HL-60 (cell line): ENCODE data around the gene OR5J2.
"Not testable (repeated sequence)": the region's sequence is repeated elsewhere in the genome, so short reads cannot be mapped to it uniquely, and the experiment has no call there.

Experiments used
- DNase-seq, 2 experiments: peaks; one replicate each; pipeline ENCODE4 v3.0.0-alpha.2; 2010 to 2020; ENCODE audit warnings: low read depth in 1 of 2, low spot score in 1 of 2
- H3K27ac ChIP-seq: fragments of 250-450 bp; sonication (Bioruptor Pico); replicated peaks from 2 replicates; pipeline ENCODE4 v1.5.1; 2020; ENCODE audit warnings: mild to moderate bottlenecking, moderate library complexity
- H3K27me3 ChIP-seq: fragments of 250-450 bp; sonication (Bioruptor Pico); 2 replicates; pipeline ENCODE4 v1.5.1; 2021; ENCODE audit warnings: mild to moderate bottlenecking, moderate library complexity; ENCODE audit not compliant: insufficient read depth, poor library complexity, severe bottlenecking
- H3K4me3 ChIP-seq: replicated peaks from 2 replicates; pipeline ENCODE4 v1.5.1; 2011; ENCODE audit warnings: mild to moderate bottlenecking, control low read depth, low read length; ENCODE audit not compliant: insufficient read depth
- CTCF ChIP-seq: IDR thresholded peaks from one replicate; pipeline ENCODE4 v1.5.1; 2011; ENCODE audit warnings: low read length, control low read depth, inconsistent platforms; ENCODE audit not compliant: insufficient read depth
- GABPA ChIP-seq: IDR thresholded peaks from 2 replicates; pipeline ENCODE4 v1.6.1; 2012; ENCODE audit warnings: low read depth
- POLR2AphosphoS5 ChIP-seq: IDR thresholded peaks from 2 replicates; pipeline ENCODE4 v1.6.1; 2012; ENCODE audit warnings: low read depth
- REST ChIP-seq: IDR thresholded peaks from 2 replicates; pipeline ENCODE4 v1.6.1; 2012; ENCODE audit warnings: low read depth; ENCODE audit not compliant: insufficient replicate concordance
- SPI1 ChIP-seq: IDR thresholded peaks from 2 replicates; pipeline ENCODE4 v1.6.1; 2012; ENCODE audit warnings: low read depth, mild to moderate bottlenecking, borderline replicate concordance

Gene OR5J2

GRCh38 chr11:56197367-56197766, 20.9 kb downstream of the OR5J2 start:
- no peak for DNase-seq
- no peaks in the 10 kb centered on the region for H3K27me3 ChIP-seq
- no peak overlapping the region for H3K27ac ChIP-seq
- H3K4me3 ChIP-seq: no peak overlapping the region
- TF ChIP-seq GABPA: no peak
- TF ChIP-seq REST: no peak

- no peak for DNase-seq
- Histone ChIP-seq H3K27me3 (no peaks in the 10 kb centered on the region), H3K27ac (no peak overlapping the region), H3K4me3 (no peak overlapping the region)
- TF ChIP-seq CTCF (no peak), POLR2AphosphoS5 (no peak), SPI1 (no peak), REST (no peak), GABPA (no peak)
These were observed 31.4 kb downstream of the OR5J2 start for GRCh38 chr11:56207790-56208189.

- Histone ChIP-seq H3K4me3 (no peak overlapping the region), H3K27me3 (no peaks in the 10 kb centered on the region), H3K27ac (no peak overlapping the region)
- TF ChIP-seq POLR2AphosphoS5 (no peak), GABPA (no peak), SPI1 (no peak), REST (no peak), CTCF (no peak)
- no peak for DNase-seq
These were observed 38.1 kb downstream of the OR5J2 start for GRCh38 chr11:56214537-56214936.

- not testable (repeated sequence) for DNase-seq, H3K4me3 ChIP-seq, H3K27me3 ChIP-seq, H3K27ac ChIP-seq
These were observed 43.3 kb downstream of the OR5J2 start for GRCh38 chr11:56219735-56220134.
